Stimulated activated CD8-positive, alpha-beta memory T cell treated with anti-CD3 and anti-CD28 coated beads, Interleukin-4, amount 100 ng/mL, for 24 hours (primary cell): ENCODE measurements around the gene CCDC136.
A peak's percentile ranks its signal among the peaks of the same experiment; 100 is the strongest.

Experiments used
- DNase-seq: peaks from one replicate; pipeline ENCODE4 v3.0.0-alpha.2; 2020; ENCODE audit warnings: low read depth

Gene CCDC136

GRCh38 chr7:128831994-128832879 is 40.5 kb downstream of the CCDC136 start:
- no peak for DNase-seq

DNA sequence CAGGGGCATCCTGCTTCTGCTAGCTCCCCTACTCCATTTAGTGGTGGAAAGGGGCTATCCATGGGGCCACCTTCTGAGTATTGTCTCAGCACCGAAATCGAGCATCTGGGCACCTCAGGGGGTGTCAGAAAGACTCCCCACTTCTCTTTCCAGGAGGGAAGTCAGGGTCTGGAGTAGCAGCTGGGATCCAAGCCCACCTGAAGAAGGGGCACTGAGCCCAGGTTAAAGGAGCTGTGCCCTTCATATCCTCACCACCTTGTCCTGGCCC is 41.0 kb downstream of the CCDC136 start:
- DNase-seq = no peak

GRCh38 chr7:128833148-128833945 is 41.6 kb downstream of the CCDC136 start:
- no peak for DNase-seq

GRCh38 chr7:128833946-128834325 is 42.2 kb downstream of the CCDC136 start:
- no peak for DNase-seq

GRCh38 chr7:128835231-128835751 is 43.5 kb downstream of the CCDC136 start:
- DNase-seq = no peak

DNA sequence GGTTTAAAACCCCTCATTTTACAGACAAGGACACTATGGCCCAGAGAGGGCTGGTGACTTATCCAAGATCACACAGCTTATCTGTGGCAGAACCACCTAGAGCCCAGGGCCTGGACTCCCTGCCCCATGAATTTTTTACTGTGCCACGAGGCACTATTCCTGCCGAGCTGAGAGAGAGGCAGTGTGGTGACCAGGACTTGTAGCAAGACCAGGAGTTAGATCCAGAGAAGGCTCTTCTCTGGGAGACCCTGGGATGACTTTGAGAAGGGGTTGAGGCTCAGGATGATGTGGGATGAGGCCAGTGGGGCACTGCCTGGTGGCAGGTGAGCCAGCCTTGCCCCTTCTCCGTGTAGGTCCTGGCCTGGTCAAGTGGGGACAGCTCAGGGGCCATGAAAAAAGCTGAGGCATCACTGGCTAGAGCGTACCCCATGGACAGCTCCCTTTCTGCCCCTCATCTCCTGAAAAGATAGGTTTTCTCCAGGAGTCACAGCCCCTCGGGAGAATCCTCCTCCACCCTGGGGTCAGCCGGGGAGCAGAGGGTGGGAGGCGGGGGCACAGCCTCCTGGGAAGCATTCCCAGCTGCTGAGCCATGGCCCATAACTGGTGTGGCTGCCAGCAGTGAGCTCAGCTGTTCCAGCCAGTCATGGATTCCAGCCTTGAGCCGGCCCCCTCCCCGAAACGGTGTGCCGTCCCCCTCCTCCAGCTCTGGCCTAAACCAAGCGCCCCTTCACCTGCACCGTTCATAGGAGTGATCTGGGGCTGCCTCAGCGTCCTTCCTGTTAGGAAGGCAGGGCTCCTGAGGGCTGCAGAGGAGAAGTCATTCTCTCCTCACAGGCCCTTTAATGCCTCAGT is 44.2 kb downstream of the CCDC136 start:
- DNase-seq = no peak

GRCh38 chr7:128836729-128837348 is 45.1 kb downstream of the CCDC136 start:
- no peak for DNase-seq

GRCh38 chr7:128837521-128837921 is 45.8 kb downstream of the CCDC136 start:
- no peak for DNase-seq

GRCh38 chr7:128838109-128838779 is 46.5 kb downstream of the CCDC136 start:
- no peak for DNase-seq

DNA sequence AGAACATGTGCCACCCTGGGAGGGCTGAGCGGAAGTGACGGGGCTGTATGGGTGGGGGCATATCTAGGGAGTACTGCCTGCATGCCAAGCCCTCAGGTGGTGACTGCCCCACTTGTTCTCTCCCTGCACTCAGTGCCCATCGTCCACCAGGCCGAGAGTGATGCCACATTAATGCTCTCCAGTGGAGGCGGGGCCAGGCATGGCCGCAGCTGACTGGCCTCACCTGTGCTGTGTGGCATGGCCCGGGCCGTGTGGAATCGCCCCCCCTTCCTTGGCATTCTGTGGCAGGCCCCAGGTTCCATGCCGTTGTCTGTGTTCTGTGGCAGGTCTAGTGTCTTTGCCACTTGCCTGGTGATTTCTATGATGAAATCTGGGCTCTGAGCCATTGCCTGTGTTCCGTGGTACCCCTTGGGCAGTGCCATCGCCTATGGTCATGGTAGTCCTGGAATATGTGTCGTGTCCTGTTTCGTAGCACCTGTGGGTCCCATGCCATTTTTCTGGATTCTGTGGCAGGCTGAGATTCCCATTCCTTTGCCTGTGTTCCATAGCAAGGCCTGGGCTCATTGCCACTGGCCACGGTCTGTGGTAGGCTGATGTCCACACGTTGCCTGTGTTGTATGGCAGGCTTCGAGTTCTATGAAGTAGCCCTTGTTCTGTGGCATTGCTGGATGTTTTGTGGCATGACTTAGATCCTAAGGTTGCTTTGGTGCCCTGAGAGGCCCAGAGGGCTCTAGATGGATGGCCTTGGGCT is 47.4 kb downstream of the CCDC136 start:
- DNase-seq = no peak

GRCh38 chr7:128839751-128840177 is 48.0 kb downstream of the CCDC136 start:
- no peak for DNase-seq

DNA sequence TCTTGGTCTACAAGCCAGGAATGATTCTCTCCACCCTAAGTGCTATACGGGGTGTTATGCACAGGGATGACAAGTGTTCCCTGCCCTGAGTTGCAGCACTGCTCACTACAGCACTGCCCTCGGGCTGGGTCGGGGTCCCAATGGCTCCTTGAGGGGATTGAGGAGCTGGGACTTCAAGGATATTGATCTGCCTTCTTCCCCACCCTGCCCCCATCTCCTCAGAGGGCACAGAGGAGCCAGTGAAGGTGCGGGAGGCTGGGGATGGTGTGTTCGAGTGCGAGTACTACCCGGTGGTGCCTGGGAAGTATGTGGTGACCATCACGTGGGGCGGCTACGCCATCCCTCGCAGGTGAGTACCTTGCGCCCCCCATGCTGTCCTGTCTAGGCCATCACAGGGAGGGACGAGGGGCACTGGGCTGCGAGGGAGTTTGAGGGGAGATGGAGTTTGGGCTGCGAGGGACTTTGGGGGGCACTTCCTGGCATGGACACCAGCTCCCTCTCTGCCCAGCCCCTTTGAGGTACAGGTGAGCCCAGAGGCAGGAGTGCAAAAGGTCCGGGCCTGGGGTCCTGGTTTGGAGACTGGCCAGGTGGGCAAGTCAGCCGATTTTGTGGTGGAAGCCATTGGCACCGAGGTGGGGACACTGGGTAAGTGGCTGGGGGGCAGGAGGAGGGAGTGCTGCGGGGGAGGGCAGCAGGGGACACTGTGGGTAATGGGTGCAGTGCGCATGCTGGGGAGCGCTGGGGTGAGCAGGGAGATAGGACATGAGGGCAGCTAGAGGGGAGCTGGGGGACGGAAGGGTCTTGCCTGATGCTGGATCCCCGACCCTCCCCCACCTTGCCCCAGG is 48.8 kb downstream of the CCDC136 start:
- no peak for DNase-seq

DNA sequence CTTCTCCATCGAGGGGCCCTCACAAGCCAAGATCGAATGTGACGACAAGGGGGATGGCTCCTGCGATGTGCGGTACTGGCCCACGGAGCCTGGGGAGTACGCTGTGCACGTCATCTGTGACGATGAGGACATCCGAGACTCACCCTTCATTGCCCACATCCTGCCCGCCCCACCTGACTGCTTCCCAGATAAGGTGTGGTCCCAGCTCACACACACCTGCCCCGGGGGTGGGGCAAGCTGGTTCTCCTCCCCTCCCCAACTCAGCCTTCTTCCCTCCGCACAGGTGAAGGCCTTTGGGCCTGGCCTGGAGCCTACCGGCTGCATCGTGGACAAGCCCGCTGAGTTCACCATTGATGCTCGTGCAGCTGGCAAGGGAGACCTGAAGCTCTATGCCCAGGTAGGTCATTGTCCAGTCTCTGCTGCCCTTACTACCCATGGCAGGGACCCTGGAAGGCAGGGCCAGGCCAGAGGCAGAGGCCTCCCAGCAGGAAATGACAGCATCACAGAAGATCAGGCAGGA is 49.5 kb downstream of the CCDC136 start:
- no peak for DNase-seq

- DNase-seq = peak; percentile 34
Observed at GRCh38 chr7:128841921-128842673, 50.3 kb downstream of the CCDC136 start.

- no peak for DNase-seq
Observed at GRCh38 chr7:128842674-128843641, 51.2 kb downstream of the CCDC136 start.

DNA sequence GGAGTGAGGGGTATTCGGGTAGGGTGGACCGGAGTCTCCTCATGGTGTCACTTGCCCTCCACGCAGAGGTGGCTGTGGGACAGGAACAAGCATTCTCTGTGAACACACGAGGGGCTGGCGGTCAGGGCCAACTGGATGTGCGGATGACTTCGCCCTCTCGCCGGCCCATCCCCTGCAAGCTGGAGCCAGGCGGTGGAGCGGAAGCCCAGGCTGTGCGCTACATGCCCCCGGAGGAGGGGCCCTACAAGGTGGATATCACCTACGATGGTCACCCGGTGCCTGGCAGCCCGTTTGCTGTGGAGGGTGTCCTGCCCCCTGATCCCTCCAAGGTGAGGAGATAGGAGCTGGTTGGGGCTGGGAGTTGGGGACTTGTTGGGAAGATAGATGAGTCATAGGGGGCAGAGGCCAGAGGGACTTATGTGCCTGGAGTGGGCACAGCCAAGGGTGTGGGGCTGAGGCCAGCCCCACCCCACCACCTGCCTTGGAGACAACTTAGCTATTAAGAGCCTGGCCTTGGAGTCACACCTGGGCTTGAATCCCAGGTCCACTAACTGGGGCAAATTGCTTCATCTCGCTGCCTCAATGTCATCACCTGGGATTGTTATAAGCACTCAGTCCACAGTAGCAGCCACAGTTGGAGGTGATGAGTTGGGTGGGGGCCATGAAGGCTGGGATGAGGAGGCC is 52.3 kb downstream of the CCDC136 start:
- no peak for DNase-seq
